ENCODE data around the gene OS9. TPM values are rescaled to one million over a fixed set of nuclear protein-coding genes. Genes with fewer than 3 reads are reported as not detected.

OS9 gene
- total RNA-seq, 6 donors from 2014 or later, result 171 to 305 (median 278) TPM

GRCh38 chr12:57769594-57769993, 75.7 kb downstream of the OS9 start:
- WGBS, 2 donors, result 97 to 98% methylated on average over 10 to 11 of the region's 11 CpGs
- Histone ChIP-seq H3K36me3 (peaks cover 0 to 21% (median 9%) of the 10 kb centered on the region in 4 donors), H3K27ac (no peak overlapping the region), H3K27me3 (peaks cover 0 to 20% (median 13%) of the 10 kb centered on the region in 4 donors), H3K9me3 (no peaks in the 10 kb centered on the region), H3K4me1 (peaks cover 42 to 59% (median 45%) of the 10 kb centered on the region in 4 donors), H3K4me3 (no peak overlapping the region)
- DNase-seq (no peak), ATAC-seq (ENCODE audit: low FRiP score in 2 of 2) (no peak)
- no peak for TF ChIP-seq EP300 (IDR thresholded peaks at IDR 0.05)
- TF ChIP-seq POLR2A (IDR thresholded peaks at IDR 0.05), result no peak
- TF ChIP-seq POLR2AphosphoS5 (IDR thresholded peaks at IDR 0.05), result no peak
- no peak for TF ChIP-seq CTCF (IDR thresholded peaks at IDR 0.05)

- Histone ChIP-seq H3K36me3 (peaks cover 0 to 26% (median 9%) of the 10 kb centered on the region in 4 donors), H3K4me1 (peaks cover 30 to 48% (median 34%) of the 10 kb centered on the region in 4 donors), H3K27me3 (peaks cover 0 to 9% (median 5%) of the 10 kb centered on the region in 4 donors), H3K27ac (no peak overlapping the region), H3K9me3 (no peaks in the 10 kb centered on the region), H3K4me3 (no peak overlapping the region)
- no peak for ATAC-seq (ENCODE audit: low FRiP score in 2 of 2)
- DNase-seq, result no peak
- TF ChIP-seq POLR2A (IDR thresholded peaks at IDR 0.05) (no peak), EP300 (IDR thresholded peaks at IDR 0.05) (no peak), POLR2AphosphoS5 (IDR thresholded peaks at IDR 0.05) (no peak), CTCF (IDR thresholded peaks at IDR 0.05) (no peak)
- 83% methylated on average over 4 of the region's 4 CpGs for WGBS, 2 donors
These were observed 76.8 kb downstream of the OS9 start for GRCh38 chr12:57770734-57771133.

Other genes with a start within 250 kb of the OS9 start
- under 1 TPM in 1 of 6 donors, not detected in 5; 0.11 TPM for gene INHBE, start 238.8 kb upstream of the OS9 start, total RNA-seq
- gene GLI1, start 234.3 kb upstream of the OS9 start, total RNA-seq, result 1 to 10 TPM in 2 of 6 donors, under 1 TPM in 2, not detected in 2; 0.69 to 3.0 (median 1.5) TPM
- 100 to 1,000 TPM in 1 of 6 donors, 10 to 100 TPM in 5; 29.2 to 131 (median 43.7) TPM for gene ARHGAP9, start 214.3 kb upstream of the OS9 start, total RNA-seq
- gene MARS1, start 206.1 kb upstream of the OS9 start, total RNA-seq, result 100 to 1,000 TPM in 3 of 6 donors, 10 to 100 TPM in 3; 73.9 to 189 (median 101) TPM
- 10 to 100 TPM; 26.1 to 45.1 (median 33.1) TPM for gene DDIT3, start 173.6 kb upstream of the OS9 start, total RNA-seq
- gene MBD6, start 171.3 kb upstream of the OS9 start, total RNA-seq, result 100 to 1,000 TPM in 3 of 6 donors, 10 to 100 TPM in 3; 25.1 to 184 (median 94.7) TPM
- gene DCTN2, start 146.9 kb upstream of the OS9 start, total RNA-seq, result 100 to 1,000 TPM in 4 of 6 donors, 10 to 100 TPM in 2; 83.1 to 145 (median 110) TPM
- under 1 TPM in 5 of 6 donors, not detected in 1; 0.06 to 0.39 (median 0.20) TPM for gene KIF5A, start 144.1 kb upstream of the OS9 start, total RNA-seq
- 10 to 100 TPM; 13.4 to 56.7 (median 30.7) TPM for gene PIP4K2C, start 102.9 kb upstream of the OS9 start, total RNA-seq
- gene DTX3, start 89.3 kb upstream of the OS9 start, total RNA-seq, result 10 to 100 TPM; 12.8 to 44.0 (median 21.1) TPM
- gene ARHGEF25, start 82.7 kb upstream of the OS9 start, total RNA-seq, result 10 to 100 TPM in 2 of 6 donors, 1 to 10 TPM in 4; 6.6 to 78.6 (median 8.2) TPM
- gene B4GALNT1, start 60.9 kb upstream of the OS9 start, total RNA-seq, result 1 to 10 TPM in 1 of 6 donors, under 1 TPM in 5; under 0.01 to 2.6 (median 0.80) TPM
- gene AGAP2, start 44.6 kb downstream of the OS9 start, total RNA-seq, result 1 to 10 TPM; 2.0 to 7.3 (median 5.8) TPM
- 10 to 100 TPM; 16.8 to 54.6 (median 37.3) TPM for gene TSPAN31, start 50.9 kb downstream of the OS9 start, total RNA-seq
- 100 to 1,000 TPM in 2 of 6 donors, 10 to 100 TPM in 4; 38.5 to 109 (median 62.5) TPM for gene CDK4, start 58.2 kb downstream of the OS9 start, total RNA-seq
- 10 to 100 TPM; 15.4 to 36.7 (median 21.3) TPM for gene MARCHF9, start 61.0 kb downstream of the OS9 start, total RNA-seq
- 1 to 10 TPM in 4 of 6 donors, under 1 TPM in 1, not detected in 1; 0.98 to 5.2 (median 2.5) TPM for gene CYP27B1, start 72.9 kb downstream of the OS9 start, total RNA-seq
- gene METTL1, start 78.0 kb downstream of the OS9 start, total RNA-seq, result 10 to 100 TPM in 4 of 6 donors, 1 to 10 TPM in 2; 1.3 to 30.2 (median 16.9) TPM
- 10 to 100 TPM in 2 of 6 donors, 1 to 10 TPM in 4; 4.2 to 18.3 (median 6.4) TPM for gene EEF1AKMT3, start 78.5 kb downstream of the OS9 start, total RNA-seq
- gene TSFM, start 88.7 kb downstream of the OS9 start, total RNA-seq, result 10 to 100 TPM in 4 of 6 donors, 1 to 10 TPM in 2; 5.0 to 34.0 (median 22.8) TPM
- 10 to 100 TPM in 3 of 6 donors, 1 to 10 TPM in 3; 4.9 to 57.6 (median 8.7) TPM for gene AVIL, start 124.6 kb downstream of the OS9 start, total RNA-seq
- gene CTDSP2, start 152.6 kb downstream of the OS9 start, total RNA-seq, result 100 to 1,000 TPM; 153 to 226 (median 175) TPM
- gene ATP23, start 247.4 kb downstream of the OS9 start, total RNA-seq, result 10 to 100 TPM in 1 of 6 donors, 1 to 10 TPM in 4, not detected in 1; 4.7 to 18.8 (median 7.7) TPM